ENCODE measurements around the gene JAKMIP2. TPM values are rescaled to one million over a fixed set of nuclear protein-coding genes. Genes with fewer than 3 reads are reported as not detected.

Gene JAKMIP2
- polyA plus RNA-seq, 1 of the 3 experiments (the other 2 are of a cell fraction) = 2.1 TPM

DNA sequence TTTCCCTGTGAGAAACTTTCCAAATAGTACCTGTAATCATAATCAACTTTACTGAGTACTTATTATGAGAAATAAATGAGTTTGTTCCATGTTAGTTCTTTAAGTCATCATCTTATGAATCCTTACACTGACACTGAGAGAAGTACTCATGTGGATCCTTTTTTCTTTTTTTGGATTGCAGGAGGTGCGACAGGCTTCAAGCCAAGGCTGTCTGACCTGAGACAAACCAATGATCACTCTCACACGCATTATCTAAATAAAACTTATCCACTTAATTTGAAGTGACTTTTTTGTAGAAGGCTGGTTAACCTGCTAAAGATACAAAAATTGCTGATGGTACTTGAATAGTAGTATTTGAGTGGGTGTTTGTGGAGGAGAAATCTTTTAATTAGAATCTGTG lies 39.5 kb downstream of the JAKMIP2 start (continued):
- no peak for TF ChIP-seq IRF3 (IDR thresholded peaks at IDR 0.05; ENCODE audit: low read depth, low read length)
- no peak for TF ChIP-seq USF1 (IDR thresholded peaks at IDR 0.05; ENCODE audit: borderline replicate concordance, low read depth)
- TF ChIP-seq GABPA (IDR thresholded peaks at IDR 0.05; ENCODE audit: low read depth) = no peak

DNA sequence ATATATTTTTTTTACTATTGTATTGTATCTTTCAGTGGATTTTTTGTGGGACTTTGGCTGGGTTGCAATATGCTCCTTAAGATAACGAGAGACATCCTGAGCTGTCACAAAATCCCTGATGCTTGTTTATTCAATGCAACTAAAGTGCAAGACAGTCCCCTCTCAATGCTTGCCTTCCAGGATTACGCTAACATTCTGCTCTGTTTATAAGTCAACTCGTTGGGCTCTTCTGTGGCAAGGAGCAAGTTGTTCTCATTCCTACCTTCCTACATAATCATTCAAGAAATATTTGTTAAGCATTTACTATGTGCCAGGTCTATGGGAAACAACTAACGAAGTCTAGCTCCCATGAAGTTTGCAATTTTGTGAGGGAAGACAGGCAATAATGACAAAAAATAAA lies 40.4 kb downstream of the JAKMIP2 start:
- DNase-seq = no peak
- CTCF ChIA-PET = interaction anchor here (1.4 to 2.6 kb wide), 2 partner anchors 41 to 81 kb away, joined by 3 to 12 read pairs; partner anchors contain the start of gene JAKMIP2
- 58% methylated on average over 4 of the region's 4 CpGs for WGBS (ENCODE audit: low lambda C conversion rate)

More for the DNA sequence above, 40.4 kb downstream of the JAKMIP2 start:
- Histone ChIP-seq H3K4me1 (ENCODE audit: control insufficient read depth in 1 of 2, insufficient read depth in 2 of 2, low read depth in 1 of 2, low read length in 1 of 2) (peaks cover 0 to 44% of the 10 kb centered on the region in 2 experiments; a peak in 3 of 4 replicates), H2AFZ (ENCODE audit: low read depth) (no peak overlapping the region), H3K9ac (no peak overlapping the region), H3K9me3 (no peaks in the 10 kb centered on the region), H3K27ac (ENCODE audit: low read depth in 2 of 2, low read length in 1 of 2) (no peak overlapping the region), H3K4me3 (ENCODE audit: low read depth in 2 of 2, low read length in 1 of 2) (no peak overlapping the region), H4K20me1 (ENCODE audit: insufficient read depth) (no peaks in the 10 kb centered on the region), H3F3A (replicated peaks; ENCODE audit: insufficient read depth) (no peaks in the 10 kb centered on the region), H3K9me2 (no peaks in the 10 kb centered on the region), H3K4me2 (no peak overlapping the region), H3K79me2 (ENCODE audit: insufficient read depth) (no peaks in the 10 kb centered on the region), H3K36me3 (replicated peaks in 1 of 2; ENCODE audit: control insufficient read depth in 1 of 2, insufficient read depth in 2 of 2, low read length in 1 of 2) (no peaks in the 10 kb centered on the region), H3K27me3 (ENCODE audit: insufficient read depth) (no peaks in the 10 kb centered on the region)
- POLR2A ChIA-PET = no interaction called here
- TF ChIP-seq MAX (IDR thresholded peaks at IDR 0.05; ENCODE audit: low read depth) (no peak), REST (IDR thresholded peaks at IDR 0.05; ENCODE audit: low read depth, low read length) (no peak), POLR2AphosphoS5 (IDR thresholded peaks at IDR 0.05; ENCODE audit: low read depth, low read length) (no peak), NRF1 (IDR thresholded peaks at IDR 0.05; ENCODE audit: low read depth, low read length) (no peak), JUND (IDR thresholded peaks at IDR 0.05) (no peak), YY1 (IDR thresholded peaks at IDR 0.05; ENCODE audit: low read depth) (no peak), RXRA (IDR thresholded peaks at IDR 0.05; ENCODE audit: borderline replicate concordance, low read depth) (no peak), IRF3 (IDR thresholded peaks at IDR 0.05; ENCODE audit: low read depth, low read length) (no peak)
- TF ChIP-seq, protein P1, sequence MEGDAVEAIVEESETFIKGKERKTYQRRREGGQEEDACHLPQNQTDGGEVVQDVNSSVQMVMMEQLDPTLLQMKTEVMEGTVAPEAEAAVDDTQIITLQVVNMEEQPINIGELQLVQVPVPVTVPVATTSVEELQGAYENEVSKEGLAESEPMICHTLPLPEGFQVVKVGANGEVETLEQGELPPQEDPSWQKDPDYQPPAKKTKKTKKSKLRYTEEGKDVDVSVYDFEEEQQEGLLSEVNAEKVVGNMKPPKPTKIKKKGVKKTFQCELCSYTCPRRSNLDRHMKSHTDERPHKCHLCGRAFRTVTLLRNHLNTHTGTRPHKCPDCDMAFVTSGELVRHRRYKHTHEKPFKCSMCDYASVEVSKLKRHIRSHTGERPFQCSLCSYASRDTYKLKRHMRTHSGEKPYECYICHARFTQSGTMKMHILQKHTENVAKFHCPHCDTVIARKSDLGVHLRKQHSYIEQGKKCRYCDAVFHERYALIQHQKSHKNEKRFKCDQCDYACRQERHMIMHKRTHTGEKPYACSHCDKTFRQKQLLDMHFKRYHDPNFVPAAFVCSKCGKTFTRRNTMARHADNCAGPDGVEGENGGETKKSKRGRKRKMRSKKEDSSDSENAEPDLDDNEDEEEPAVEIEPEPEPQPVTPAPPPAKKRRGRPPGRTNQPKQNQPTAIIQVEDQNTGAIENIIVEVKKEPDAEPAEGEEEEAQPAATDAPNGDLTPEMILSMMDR (IDR thresholded peaks at IDR 0.05) = no peak
- TF ChIP-seq, protein P2, sequence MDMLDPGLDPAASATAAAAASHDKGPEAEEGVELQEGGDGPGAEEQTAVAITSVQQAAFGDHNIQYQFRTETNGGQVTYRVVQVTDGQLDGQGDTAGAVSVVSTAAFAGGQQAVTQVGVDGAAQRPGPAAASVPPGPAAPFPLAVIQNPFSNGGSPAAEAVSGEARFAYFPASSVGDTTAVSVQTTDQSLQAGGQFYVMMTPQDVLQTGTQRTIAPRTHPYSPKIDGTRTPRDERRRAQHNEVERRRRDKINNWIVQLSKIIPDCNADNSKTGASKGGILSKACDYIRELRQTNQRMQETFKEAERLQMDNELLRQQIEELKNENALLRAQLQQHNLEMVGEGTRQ (IDR thresholded peaks at IDR 0.05; ENCODE audit: borderline replicate concordance, low read depth, low read length) = no peak
- TF ChIP-seq, protein P3, sequence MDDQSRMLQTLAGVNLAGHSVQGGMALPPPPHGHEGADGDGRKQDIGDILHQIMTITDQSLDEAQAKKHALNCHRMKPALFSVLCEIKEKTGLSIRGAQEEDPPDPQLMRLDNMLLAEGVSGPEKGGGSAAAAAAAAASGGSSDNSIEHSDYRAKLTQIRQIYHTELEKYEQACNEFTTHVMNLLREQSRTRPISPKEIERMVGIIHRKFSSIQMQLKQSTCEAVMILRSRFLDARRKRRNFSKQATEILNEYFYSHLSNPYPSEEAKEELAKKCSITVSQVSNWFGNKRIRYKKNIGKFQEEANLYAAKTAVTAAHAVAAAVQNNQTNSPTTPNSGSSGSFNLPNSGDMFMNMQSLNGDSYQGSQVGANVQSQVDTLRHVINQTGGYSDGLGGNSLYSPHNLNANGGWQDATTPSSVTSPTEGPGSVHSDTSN (IDR thresholded peaks at IDR 0.05) = no peak
